Endothelial cell of umbilical vein (primary cell): ENCODE measurements around the gene XPO5. TPM values are rescaled to one million over a fixed set of nuclear protein-coding genes. Genes with fewer than 3 reads are reported as not detected.

Experiments used
- BruUV-seq: library from RNA; stranded (reverse); fragments of 400-500 nt; replicated peaks from 2 replicates; lab custom pipeline; 2021; lab: Mats Ljungman, UMichigan
- CTCF ChIA-PET: fragments of 300-600, 350-600 bp; sonication (Branson Sonifier 250); formaldehyde crosslinking; loops from one replicate; lab custom pipeline; 2021; ENCODE audit warnings: antibody characterized with exemption, inconsistent platforms; lab: Charles Lee
- POLR2A ChIA-PET: fragments of 300-600, 350-600 bp; sonication (Branson Sonifier 250); formaldehyde crosslinking; loops from one replicate; lab custom pipeline; 2021; ENCODE audit warnings: antibody characterized with exemption, inconsistent platforms; lab: Charles Lee
- DNase-seq: peaks from one replicate; pipeline ENCODE4 v3.0.0-alpha.2; 2011; ENCODE audit warnings: low read depth, low spot score
- FAIRE-seq: peaks from 2 replicates; lab custom pipeline; 2011; peaks lifted over from hg19 to GRCh38; lab: Jason Lieb, UNC
- H2AFZ ChIP-seq: 2 replicates; pipeline ENCODE4 v1.6.0; 2012; ENCODE audit warnings: low read depth, low read length, control low read depth, inconsistent platforms
- H3K27ac ChIP-seq: 2 replicates; pipeline ENCODE4 v1.5.1; 2011; ENCODE audit warnings: low read depth, mild to moderate bottlenecking, control low read depth, low read length, moderate library complexity; ENCODE audit not compliant: insufficient read depth
- H3K27me3 ChIP-seq, 2 experiments: 2 replicates each; pipeline versions ENCODE4 v1.6.0 to v1.6.1; 2011; ENCODE audit warnings: low read length in 2 of 2, mixed read lengths in 1 of 2; ENCODE audit not compliant: control insufficient read depth in 2 of 2, insufficient read depth in 2 of 2
- H3K36me3 ChIP-seq, 2 experiments: 2 replicates in 1 of 2; 3 replicates in 1 of 2; pipeline ENCODE4 v1.5.1; 2011; ENCODE audit warnings: low read length in 2 of 2, mild to moderate bottlenecking in 1 of 2, moderate library complexity in 1 of 2; ENCODE audit not compliant: control insufficient read depth in 2 of 2, insufficient read depth in 2 of 2; ENCODE audit errors: extremely low read depth in 1 of 2
- H3K4me1 ChIP-seq: 3 replicates; pipeline ENCODE4 v1.5.1; 2011; ENCODE audit warnings: mild to moderate bottlenecking, low read length; ENCODE audit not compliant: control insufficient read depth, insufficient read depth; ENCODE audit errors: extremely low read depth
- H3K4me2 ChIP-seq: 2 replicates; pipeline ENCODE4 v1.6.1; 2011; ENCODE audit warnings: low read length, control low read depth, mixed read lengths; ENCODE audit not compliant: insufficient read depth
- H3K4me3 ChIP-seq, 3 experiments: fragments of 200-600 bp in 1 of 3; sonication (generic), shearing (Covaris generic) in 1 of 3; replicated peaks in 1 of 3; 2 replicates each; pipeline ENCODE4 v1.5.1; 2011 to 2016; ENCODE audit warnings: control low read depth in 3 of 3, low read length in 3 of 3, mild to moderate bottlenecking in 2 of 3, inconsistent platforms in 1 of 3, low read depth in 1 of 3, moderate library complexity in 1 of 3; ENCODE audit not compliant: insufficient read depth in 1 of 3
- H3K79me2 ChIP-seq: 2 replicates; pipeline ENCODE4 v1.6.0; 2012; ENCODE audit warnings: low read length, inconsistent platforms; ENCODE audit not compliant: control insufficient read depth, insufficient read depth
- H3K9ac ChIP-seq: replicated peaks from 2 replicates; pipeline ENCODE3; 2011; ENCODE audit warnings: low read length, control low read depth; ENCODE audit not compliant: insufficient read depth; ENCODE audit errors: extremely low read depth
- H3K9me1 ChIP-seq: replicated peaks from 3 replicates; pipeline ENCODE4 v1.6.0; 2011; ENCODE audit warnings: mild to moderate bottlenecking, low read length; ENCODE audit not compliant: control insufficient read depth, insufficient read depth; ENCODE audit errors: extremely low read depth
- H3K9me3 ChIP-seq: replicated peaks from 2 replicates; pipeline ENCODE4 v1.5.1; 2012; ENCODE audit warnings: low read length, inconsistent platforms; ENCODE audit not compliant: control insufficient read depth, insufficient read depth
- H4K20me1 ChIP-seq: replicated peaks from 2 replicates; pipeline ENCODE3; 2011; ENCODE audit warnings: mild to moderate bottlenecking, low read length; ENCODE audit not compliant: control insufficient read depth, insufficient read depth; ENCODE audit errors: extremely low read depth
- EZH2 ChIP-seq: IDR thresholded peaks from 2 replicates; pipeline ENCODE4 v1.6.1; 2012; ENCODE audit warnings: borderline replicate concordance, low read depth, mild to moderate bottlenecking, moderate library complexity, low read length, inconsistent platforms; ENCODE audit not compliant: severe bottlenecking
- FOS ChIP-seq: IDR thresholded peaks from 2 replicates; pipeline ENCODE4 v1.6.1; 2011; ENCODE audit warnings: mild to moderate bottlenecking, low read length, moderate library complexity, borderline replicate concordance; ENCODE audit not compliant: insufficient read depth
- MYC ChIP-seq: IDR thresholded peaks from one replicate; pipeline ENCODE4 v1.6.1; 2011; ENCODE audit warnings: mild to moderate bottlenecking, low read depth, low read length
- POLR2A ChIP-seq: IDR thresholded peaks from 2 replicates; pipeline ENCODE4 v1.6.1; 2012; ENCODE audit warnings: low read depth, mild to moderate bottlenecking, control low read depth, low read length
- POLR2AphosphoS5 ChIP-seq: IDR thresholded peaks from 2 replicates; pipeline ENCODE4 v1.6.1; 2012; ENCODE audit warnings: low read depth, mild to moderate bottlenecking, control low read depth, low read length, moderate library complexity; ENCODE audit not compliant: insufficient read depth
- dilution Hi-C: fragments of 300-500 bp; cut with MboI; formaldehyde crosslinking; loops from one replicate; pipeline ENCODE4 v1.15.0; 2019; ENCODE audit warnings: low sequenced_read_pairs; ENCODE audit not compliant: extremely low pct_ligation_motif_present
- intact Hi-C: fragments of 100-400 bp; cut with micrococcal nuclease; formaldehyde crosslinking; loops from one replicate; pipeline ENCODE4 v1.10.0; 2022
- polyA plus RNA-seq, 4 experiments: library from polyadenylated mRNA; depleted of rRNA in 3 of 4; stranded (reverse) in 3 of 4; unstranded in 1 of 4; fragments of >200 nt; gene quantifications; 2 replicates each; pipeline versions ENCODE4 v1.2.1 to v1.2.3, GENCODE V29; 2011 to 2012; ENCODE audit warnings: missing spikeins in 1 of 4
- total RNA-seq: library from RNA; stranded (reverse); gene quantifications from 2 replicates; pipeline ENCODE4 v1.2.3, GENCODE V29; 2021
- TF ChIP-seq, protein P1 (sequence below): IDR thresholded peaks from 2 replicates; pipeline ENCODE4 v1.6.1; 2011; ENCODE audit not compliant: insufficient read depth, insufficient read length

Gene XPO5
- total and polyA plus RNA-seq, 2 donors (not counting 3 experiments of a cell fraction or from before 2014, with no cell fraction given) = 28.4 to 50.0 TPM

DNA sequence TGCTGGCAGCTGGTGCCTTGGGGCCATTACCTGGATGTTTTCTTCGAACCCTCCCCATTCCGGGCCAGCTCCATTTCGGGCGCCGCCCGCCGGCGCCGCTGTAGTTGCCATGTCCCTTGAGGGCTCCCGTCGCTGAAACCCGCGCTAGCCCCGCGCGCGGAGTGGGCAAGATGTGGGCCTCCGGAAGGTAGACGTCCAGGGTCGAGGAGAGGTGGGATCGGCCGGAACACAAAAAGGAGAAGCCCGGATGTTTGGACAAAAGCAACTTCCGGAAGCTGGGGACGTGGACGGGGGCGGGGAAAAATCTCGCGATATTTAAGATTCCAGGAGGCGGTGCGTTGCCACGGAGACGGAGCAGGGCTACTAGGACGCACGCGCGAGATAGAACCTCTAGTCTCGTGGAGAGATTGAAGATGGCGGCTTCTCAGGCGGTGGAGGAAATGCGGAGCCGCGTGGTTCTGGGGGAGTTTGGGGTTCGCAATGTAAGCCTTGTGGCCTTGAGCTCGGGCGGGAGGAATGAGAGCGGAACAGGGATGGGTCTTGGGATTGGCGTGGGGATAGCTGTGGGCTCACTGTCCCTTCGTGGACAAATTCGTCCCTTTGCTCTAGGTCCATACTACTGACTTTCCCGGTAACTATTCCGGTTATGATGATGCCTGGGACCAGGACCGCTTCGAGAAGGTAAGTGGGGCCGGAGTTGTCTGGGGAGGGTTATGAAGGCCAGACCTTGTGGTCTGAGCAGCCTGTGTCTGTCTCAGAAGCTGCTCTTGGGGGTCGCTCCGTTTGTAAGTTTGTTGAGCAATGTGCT, 58.9 kb downstream of the XPO5 start, which contains the start of the genes POLR1C and YIPF3:
POLR1C (plus strand) TSS at position 393 of the 808 bp plus-strand sequence; CDS start at position 414, 21 bp downstream.
YIPF3 (minus strand) TSS at position 230 of the 808 bp plus-strand sequence; CDS start at position 111, 119 bp downstream.
- Histone ChIP-seq H3K4me3 (peak within 1 kb of the TSS; percentile 81 to 94 (median 87)), H3K4me1 (peaks cover 17% of the 10 kb centered on the region), H3K36me3 (peaks cover 7 to 44% of the 10 kb centered on the region in 2 experiments), H4K20me1 (no peaks in the 10 kb centered on the region), H3K79me2 (peaks cover 44% of the 10 kb centered on the region), H3K4me2 (peak within 1 kb of the TSS; percentile 94), H3K27me3 (no peaks in the 10 kb centered on the region), H2AFZ (peak within 1 kb of the TSS; percentile 42), H3K9ac (peak within 1 kb of the TSS; percentile 87), H3K9me1 (no peaks in the 10 kb centered on the region), H3K27ac (peak within 1 kb of the TSS; percentile 66), H3K9me3 (no peaks in the 10 kb centered on the region)
- TSS peak; percentile 51 for BruUV-seq
- ChIA-PET CTCF (interaction anchor here (0.6 to 1.8 kb wide), 6 partner anchors 9 to 254 kb away, joined by 3 to 9 read pairs (median 4); no protein-coding TSS in a partner anchor), POLR2A (interaction anchor here (0.5 to 0.9 kb wide), 3 partner anchors 40 to 59 kb away, joined by 3 to 5 read pairs (median 4); partner anchors contain the start of genes POLH, TJAP1 and XPO5)
- intact Hi-C loops (loop anchor here (2.0 kb wide), 1 partner anchor 58 kb away; no protein-coding TSS in a partner anchor), dilution Hi-C loops (no loop called here)
- FAIRE-seq = peak; percentile 100
- peak; percentile 98 for DNase-seq
- TF ChIP-seq, protein P1, sequence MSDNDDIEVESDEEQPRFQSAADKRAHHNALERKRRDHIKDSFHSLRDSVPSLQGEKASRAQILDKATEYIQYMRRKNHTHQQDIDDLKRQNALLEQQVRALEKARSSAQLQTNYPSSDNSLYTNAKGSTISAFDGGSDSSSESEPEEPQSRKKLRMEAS = peak; percentile 52
- TF ChIP-seq MYC (peak; percentile 74), FOS (no peak), EZH2 (no peak), POLR2AphosphoS5 (peak; percentile 84), POLR2A (peak; percentile 88)
